NB4 (cell line): ENCODE results near the gene CFAP97D1.

Experiments
- CTCF ChIP-seq: IDR thresholded peaks from one replicate; pipeline ENCODE4 v1.5.1; 2012; ENCODE audit warnings: low read depth, low read length
- MAX ChIP-seq: IDR thresholded peaks from 2 replicates; pipeline ENCODE4 v1.6.1; 2011; ENCODE audit warnings: low read depth, low read length
- MYC ChIP-seq: IDR thresholded peaks from 2 replicates; pipeline ENCODE4 v1.6.1; 2011; ENCODE audit warnings: low read depth, low read length
- POLR2A ChIP-seq: IDR thresholded peaks from 2 replicates; pipeline ENCODE4 v1.6.1; 2011; ENCODE audit warnings: mild to moderate bottlenecking; ENCODE audit not compliant: insufficient read length; ENCODE audit errors: extremely low read depth

GRCh38 chr17:43808076-43808475, 27.8 kb downstream of the CFAP97D1 start:
- no peak for TF ChIP-seq CTCF
- no peak for TF ChIP-seq POLR2A
- no peak for TF ChIP-seq MAX
- no peak for TF ChIP-seq MYC
